ENCODE measurements around the gene BCAP31. TPM values are rescaled to one million over a fixed set of nuclear protein-coding genes. Genes with fewer than 3 reads are reported as not detected.
A peak's percentile ranks its signal among the peaks of the same experiment; 100 is the strongest.
"Not testable (repeated sequence)": the region's sequence is repeated elsewhere in the genome, so short reads cannot be mapped to it uniquely, and the experiment has no call there.

Gene BCAP31
- total and polyA plus RNA-seq, 12 donors = 70.2 to 164 (median 85.4) TPM

DNA sequence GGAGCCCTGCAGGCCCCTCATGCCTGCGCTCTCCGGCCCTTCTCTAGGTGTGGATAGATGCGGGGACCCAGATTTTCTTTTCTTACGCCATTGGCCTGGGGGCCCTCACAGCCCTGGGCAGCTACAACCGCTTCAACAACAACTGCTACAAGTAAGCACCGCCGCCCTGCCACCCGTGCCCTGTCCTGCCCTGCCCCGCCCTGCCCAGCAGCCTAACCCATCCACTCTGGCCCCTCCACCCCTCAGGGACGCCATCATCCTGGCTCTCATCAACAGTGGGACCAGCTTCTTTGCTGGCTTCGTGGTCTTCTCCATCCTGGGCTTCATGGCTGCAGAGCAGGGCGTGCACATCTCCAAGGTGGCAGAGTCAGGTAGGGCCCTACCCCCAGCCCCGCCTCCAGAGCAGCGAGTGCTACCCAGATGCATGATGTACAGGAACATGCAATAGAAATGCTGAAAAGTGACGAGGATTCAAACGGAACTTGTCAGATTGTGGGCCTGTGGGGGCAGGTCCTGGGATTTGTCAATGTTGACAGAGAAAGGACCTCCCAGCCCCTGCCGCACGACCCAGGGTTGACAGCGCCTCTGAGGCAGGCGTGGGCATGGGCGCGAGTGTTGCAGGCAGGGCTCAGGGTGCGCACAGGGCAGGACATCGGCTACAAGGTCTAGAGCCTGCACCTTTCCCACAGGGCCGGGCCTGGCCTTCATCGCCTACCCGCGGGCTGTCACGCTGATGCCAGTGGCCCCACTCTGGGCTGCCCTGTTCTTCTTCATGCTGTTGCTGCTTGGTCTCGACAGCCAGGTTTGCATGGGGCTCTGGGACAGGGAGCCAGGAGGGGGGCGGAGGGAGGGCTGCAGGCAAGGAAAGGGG lies 30.7 kb downstream of the BCAP31 start:
- ATAC-seq = no peak
- whole genome bisulfite sequencing, 2 donors = 62 to 74% methylated on average over 20 to 25 of the region's 31 CpGs
- Histone ChIP-seq H3K27me3 (peaks cover 0 to 15% (median 0%) of the 10 kb centered on the region in 7 donors), H3K9me3 (no peaks in the 10 kb centered on the region), H3K4me1 (peaks cover 0 to 23% (median 0%) of the 10 kb centered on the region in 9 donors), H3K36me3 (peaks cover 0 to 10% (median 0%) of the 10 kb centered on the region in 9 donors), H3K4me3 (no peak overlapping the region), H3K27ac (peak overlapping the region in 1 of 10 donors; percentile 15)
- TF ChIP-seq, protein P1, sequence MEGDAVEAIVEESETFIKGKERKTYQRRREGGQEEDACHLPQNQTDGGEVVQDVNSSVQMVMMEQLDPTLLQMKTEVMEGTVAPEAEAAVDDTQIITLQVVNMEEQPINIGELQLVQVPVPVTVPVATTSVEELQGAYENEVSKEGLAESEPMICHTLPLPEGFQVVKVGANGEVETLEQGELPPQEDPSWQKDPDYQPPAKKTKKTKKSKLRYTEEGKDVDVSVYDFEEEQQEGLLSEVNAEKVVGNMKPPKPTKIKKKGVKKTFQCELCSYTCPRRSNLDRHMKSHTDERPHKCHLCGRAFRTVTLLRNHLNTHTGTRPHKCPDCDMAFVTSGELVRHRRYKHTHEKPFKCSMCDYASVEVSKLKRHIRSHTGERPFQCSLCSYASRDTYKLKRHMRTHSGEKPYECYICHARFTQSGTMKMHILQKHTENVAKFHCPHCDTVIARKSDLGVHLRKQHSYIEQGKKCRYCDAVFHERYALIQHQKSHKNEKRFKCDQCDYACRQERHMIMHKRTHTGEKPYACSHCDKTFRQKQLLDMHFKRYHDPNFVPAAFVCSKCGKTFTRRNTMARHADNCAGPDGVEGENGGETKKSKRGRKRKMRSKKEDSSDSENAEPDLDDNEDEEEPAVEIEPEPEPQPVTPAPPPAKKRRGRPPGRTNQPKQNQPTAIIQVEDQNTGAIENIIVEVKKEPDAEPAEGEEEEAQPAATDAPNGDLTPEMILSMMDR (IDR thresholded peaks at IDR 0.05) = no peak
- no peak for DNase-seq
- intact Hi-C loops (cut with DNase I) = no loop called here

DNA sequence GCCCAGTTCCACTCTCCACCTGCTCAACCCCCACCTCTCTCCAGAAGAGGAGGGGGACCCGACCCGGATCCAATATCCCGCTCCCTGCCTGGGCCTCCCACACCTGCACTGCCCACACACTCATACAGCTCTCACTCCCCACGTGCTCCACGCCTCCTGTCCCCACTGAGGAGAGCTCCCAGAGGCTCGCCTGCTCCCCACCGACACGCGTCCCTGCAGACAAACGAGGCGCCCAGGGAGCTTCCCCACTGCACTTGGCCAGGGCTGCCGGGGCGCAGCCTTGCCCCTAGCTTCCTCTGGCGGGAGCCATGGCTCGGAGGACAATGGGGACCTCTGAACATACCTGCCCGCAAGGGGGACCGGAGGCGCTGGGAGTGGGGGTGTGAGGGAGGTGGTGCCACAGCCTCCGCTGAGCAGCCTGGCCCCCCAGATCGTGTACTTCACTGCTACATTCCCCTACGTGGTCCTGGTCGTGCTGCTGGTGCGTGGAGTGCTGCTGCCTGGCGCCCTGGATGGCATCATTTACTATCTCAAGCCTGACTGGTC lies 31.5 kb downstream of the BCAP31 start:
- Histone ChIP-seq H3K36me3 (peaks cover 0 to 10% (median 0%) of the 10 kb centered on the region in 9 donors), H3K4me1 (peaks cover 0 to 23% (median 0%) of the 10 kb centered on the region in 9 donors), H3K27ac (no peak overlapping the region), H3K27me3 (peaks cover 0 to 15% (median 0%) of the 10 kb centered on the region in 7 donors), H3K4me3 (no peak overlapping the region), H3K9me3 (no peaks in the 10 kb centered on the region)
- 52 to 65% methylated on average over 10 to 24 of the region's 24 CpGs for WGBS, 2 donors
- intact Hi-C loops (cut with DNase I) = no loop called here
- DNase-seq (no peak), ATAC-seq (no peak)
- TF ChIP-seq, protein P1 (IDR thresholded peaks at IDR 0.05) = no peak

DNA sequence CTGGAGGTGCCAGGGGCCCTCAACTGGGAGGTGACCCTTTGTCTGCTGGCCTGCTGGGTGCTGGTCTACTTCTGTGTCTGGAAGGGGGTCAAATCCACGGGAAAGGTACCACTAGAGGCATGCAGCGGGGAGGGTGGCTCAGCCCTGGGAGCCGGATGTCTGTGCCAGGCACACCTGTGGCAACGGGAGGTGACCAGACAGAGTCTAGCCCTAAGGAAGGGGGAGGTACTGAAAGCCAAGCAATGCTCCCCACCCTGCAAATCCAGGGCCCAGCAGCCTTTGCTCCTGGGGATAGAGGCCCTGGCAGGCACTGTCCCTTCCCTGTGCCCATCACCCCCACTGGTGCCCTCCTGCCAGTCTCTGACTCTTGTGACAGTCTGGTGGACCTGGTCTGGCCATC lies 32.2 kb downstream of the BCAP31 start:
- DNase-seq = no peak
- ATAC-seq = no peak
- no peak overlapping the region for H3K27ac ChIP-seq

DNA sequence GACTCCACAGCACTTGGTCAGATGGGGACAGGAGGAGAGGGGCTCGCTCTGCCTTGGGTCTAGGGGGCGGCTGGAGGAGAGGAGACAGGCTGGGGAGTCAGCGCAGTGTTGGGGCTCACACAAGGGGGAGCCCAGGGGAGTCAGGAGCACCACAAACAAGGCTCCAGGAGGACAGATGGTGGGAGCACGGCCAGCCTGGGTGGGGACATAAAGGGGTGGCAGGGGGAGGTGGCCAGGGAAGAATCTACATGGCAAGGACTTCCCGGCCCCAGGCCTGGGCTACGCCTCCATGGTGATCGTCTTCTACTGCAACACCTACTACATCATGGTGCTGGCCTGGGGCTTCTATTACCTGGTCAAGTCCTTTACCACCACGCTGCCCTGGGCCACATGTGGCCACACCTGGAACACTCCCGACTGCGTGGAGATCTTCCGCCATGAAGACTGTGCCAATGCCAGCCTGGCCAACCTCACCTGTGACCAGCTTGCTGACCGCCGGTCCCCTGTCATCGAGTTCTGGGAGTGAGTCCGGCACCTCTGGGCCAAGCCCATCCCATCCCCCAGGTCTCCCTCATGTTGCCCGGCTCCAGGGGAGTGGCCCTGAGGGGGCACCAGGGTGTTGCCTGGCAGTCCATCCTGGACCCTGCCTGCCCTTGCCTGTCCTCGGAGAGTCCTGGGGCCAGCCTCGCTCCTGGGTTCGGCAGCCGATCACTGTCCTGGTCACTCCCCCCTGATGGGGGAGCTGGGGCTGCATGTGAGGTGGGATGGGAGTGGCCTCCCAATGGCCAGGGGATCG lies 33.0 kb downstream of the BCAP31 start:
- H3K4me3 ChIP-seq; ATAC-seq; H3K36me3 ChIP-seq; intact Hi-C loops (cut with DNase I); H3K9me3 ChIP-seq; DNase-seq; H3K27ac ChIP-seq: not testable (repeated sequence)
- Histone ChIP-seq H3K4me1 (peaks cover 0 to 28% (median 0%) of the 10 kb centered on the region in 9 donors), H3K27me3 (peaks cover 0 to 28% (median 0%) of the 10 kb centered on the region in 7 donors)
- WGBS, 2 donors = 72 to 73% methylated on average over 17 to 20 of the region's 21 CpGs

More for the DNA sequence above, 32.2 kb downstream of the BCAP31 start:
- H3K27me3 ChIP-seq = peaks cover 0 to 21% (median 0%) of the 10 kb centered on the region in 7 donors
- TF ChIP-seq, protein P1 (IDR thresholded peaks at IDR 0.05) = no peak
- no peaks in the 10 kb centered on the region for H3K9me3 ChIP-seq
- H3K4me3 ChIP-seq = no peak overlapping the region
- H3K36me3 ChIP-seq = peaks cover 0 to 6% (median 0%) of the 10 kb centered on the region in 9 donors
- intact Hi-C loops (cut with DNase I) = no loop called here
- H3K4me1 ChIP-seq = peaks cover 0 to 26% (median 0%) of the 10 kb centered on the region in 9 donors
- 61 to 66% methylated on average over 4 of the region's 4 CpGs for WGBS, 2 donors
